GM13977 (cell line): Measurements from ENCODE around the gene HMGN3.
A peak's percentile ranks its signal among the peaks of the same experiment; 100 is the strongest.

Source experiments
- DNase-seq: peaks from one replicate; pipeline ENCODE4 v3.0.0; 2012; ENCODE audit warnings: low spot score
- in situ Hi-C: fragments of 300-500 bp; cut with MboI; formaldehyde crosslinking; loops from one replicate; pipeline ENCODE4 v1.12.0; 2022; ENCODE audit warnings: low sequenced_read_pairs, low pct_unique_long_range_greater_than_20kb, mixed read lengths, inconsistent platforms; ENCODE audit not compliant: unreplicated experiment
- TF ChIP-seq, protein P1 (sequence below): IDR thresholded peaks from 2 replicates; pipeline ENCODE4 v1.5.1; 2012; ENCODE audit warnings: mild to moderate bottlenecking, control low read depth; ENCODE audit not compliant: insufficient read depth; ENCODE audit errors: extremely low read depth, missing control alignments

Gene HMGN3

GRCh38 chr6:79236711-79237110 is 2.2 kb upstream of the HMGN3 start:
- DNase-seq: no peak
- TF ChIP-seq, protein P1, sequence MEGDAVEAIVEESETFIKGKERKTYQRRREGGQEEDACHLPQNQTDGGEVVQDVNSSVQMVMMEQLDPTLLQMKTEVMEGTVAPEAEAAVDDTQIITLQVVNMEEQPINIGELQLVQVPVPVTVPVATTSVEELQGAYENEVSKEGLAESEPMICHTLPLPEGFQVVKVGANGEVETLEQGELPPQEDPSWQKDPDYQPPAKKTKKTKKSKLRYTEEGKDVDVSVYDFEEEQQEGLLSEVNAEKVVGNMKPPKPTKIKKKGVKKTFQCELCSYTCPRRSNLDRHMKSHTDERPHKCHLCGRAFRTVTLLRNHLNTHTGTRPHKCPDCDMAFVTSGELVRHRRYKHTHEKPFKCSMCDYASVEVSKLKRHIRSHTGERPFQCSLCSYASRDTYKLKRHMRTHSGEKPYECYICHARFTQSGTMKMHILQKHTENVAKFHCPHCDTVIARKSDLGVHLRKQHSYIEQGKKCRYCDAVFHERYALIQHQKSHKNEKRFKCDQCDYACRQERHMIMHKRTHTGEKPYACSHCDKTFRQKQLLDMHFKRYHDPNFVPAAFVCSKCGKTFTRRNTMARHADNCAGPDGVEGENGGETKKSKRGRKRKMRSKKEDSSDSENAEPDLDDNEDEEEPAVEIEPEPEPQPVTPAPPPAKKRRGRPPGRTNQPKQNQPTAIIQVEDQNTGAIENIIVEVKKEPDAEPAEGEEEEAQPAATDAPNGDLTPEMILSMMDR: no peak
- in situ Hi-C loops: no loop called here

- in situ Hi-C loops: no loop called here
- DNase-seq: peak; percentile 79
- TF ChIP-seq, protein P1: no peak
These were observed 802 bp downstream of the HMGN3 start for GRCh38 chr6:79233611-79234149.

GRCh38 chr6:79232696-79233462 is 1.6 kb downstream of the HMGN3 start:
- in situ Hi-C loops: no loop called here
- DNase-seq: no peak
- TF ChIP-seq, protein P1: no peak

- in situ Hi-C loops: no loop called here
- DNase-seq: no peak
- TF ChIP-seq, protein P1: no peak
These were observed 2.8 kb downstream of the HMGN3 start for GRCh38 chr6:79231666-79232065.

- DNase-seq: no peak
- in situ Hi-C loops: no loop called here
- TF ChIP-seq, protein P1: no peak
These were observed 3.4 kb downstream of the HMGN3 start for GRCh38 chr6:79231101-79231500.

DNA sequence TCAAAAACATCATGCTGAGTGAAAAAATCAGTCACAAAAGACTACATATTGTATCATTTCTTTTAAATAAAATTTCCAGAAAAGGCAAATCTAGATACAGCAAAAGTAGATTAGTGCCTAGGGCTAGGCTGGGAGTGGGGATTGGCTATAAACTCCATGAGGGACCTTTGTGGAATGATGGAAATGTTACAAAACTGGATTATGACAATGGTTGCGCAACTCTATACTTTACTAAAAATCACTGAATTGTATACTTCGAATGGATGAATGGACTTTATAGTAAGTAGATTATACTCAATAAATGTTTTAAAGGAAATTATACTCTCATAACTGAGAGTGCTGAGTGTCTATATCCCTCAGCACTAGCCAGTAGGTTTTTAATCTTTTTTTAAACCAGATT is 4.3 kb downstream of the HMGN3 start:
- in situ Hi-C loops: no loop called here
- TF ChIP-seq, protein P1: no peak
- DNase-seq: no peak

DNA sequence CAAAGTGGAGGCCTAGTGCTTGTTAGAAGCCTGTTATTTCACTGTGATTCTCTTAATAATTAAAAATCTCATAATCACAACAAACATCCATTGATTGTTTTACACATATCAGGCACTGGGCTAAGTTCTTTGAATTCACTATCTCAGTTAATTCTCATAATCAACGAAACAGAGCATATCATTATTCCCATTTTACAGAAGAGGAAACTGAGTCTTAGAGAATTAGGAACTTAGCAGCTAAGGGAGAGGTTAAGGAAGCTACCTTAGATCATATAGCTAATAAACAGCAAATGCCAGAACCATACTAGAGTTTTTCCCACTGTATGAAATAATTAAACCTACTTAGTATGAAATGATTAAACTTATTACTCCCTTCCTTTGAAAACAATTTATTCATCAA is 7.0 kb downstream of the HMGN3 start:
- DNase-seq: no peak
- TF ChIP-seq, protein P1: no peak
- in situ Hi-C loops: no loop called here
